ENCODE measurements around the gene RICTOR.

RICTOR gene

DNA sequence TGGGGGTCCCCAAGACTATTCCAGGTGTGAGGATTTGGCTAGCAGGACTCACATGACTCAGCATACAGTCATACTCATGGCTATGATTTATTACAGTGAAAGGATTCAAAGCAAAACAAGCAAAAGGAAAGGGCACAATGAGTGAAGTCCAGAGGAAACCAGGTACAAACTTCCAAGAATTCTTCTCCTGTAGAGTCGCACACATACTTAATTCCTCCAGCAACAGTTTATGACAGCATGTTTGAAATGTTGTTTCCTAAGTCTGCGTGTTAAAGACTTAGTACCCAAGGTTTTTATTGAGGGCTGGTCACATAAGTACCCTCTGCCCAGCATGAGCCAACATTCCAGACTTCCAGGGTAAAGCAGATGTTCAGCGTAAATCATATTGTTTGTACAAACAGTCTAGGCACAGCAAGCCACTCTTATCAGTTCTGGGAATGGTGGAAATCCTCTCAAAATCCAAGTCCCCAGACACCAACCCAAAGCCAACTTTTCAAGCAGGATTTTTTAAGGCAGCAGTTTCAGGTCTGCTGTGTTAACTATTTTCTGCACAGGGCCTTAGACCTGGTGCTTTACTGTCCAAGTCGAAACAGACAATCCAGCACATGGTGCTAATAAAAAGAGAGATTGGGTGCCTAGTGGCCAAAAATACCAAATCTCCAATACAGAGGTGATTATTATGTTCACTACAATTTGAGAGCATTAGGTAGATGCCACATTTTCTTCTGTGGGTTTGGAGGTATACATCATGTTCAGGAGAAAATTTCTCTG is 18.6 kb upstream of the RICTOR start:
- DNase-seq (ENCODE audit: low read depth in 2 of 2), result no peak

DNA sequence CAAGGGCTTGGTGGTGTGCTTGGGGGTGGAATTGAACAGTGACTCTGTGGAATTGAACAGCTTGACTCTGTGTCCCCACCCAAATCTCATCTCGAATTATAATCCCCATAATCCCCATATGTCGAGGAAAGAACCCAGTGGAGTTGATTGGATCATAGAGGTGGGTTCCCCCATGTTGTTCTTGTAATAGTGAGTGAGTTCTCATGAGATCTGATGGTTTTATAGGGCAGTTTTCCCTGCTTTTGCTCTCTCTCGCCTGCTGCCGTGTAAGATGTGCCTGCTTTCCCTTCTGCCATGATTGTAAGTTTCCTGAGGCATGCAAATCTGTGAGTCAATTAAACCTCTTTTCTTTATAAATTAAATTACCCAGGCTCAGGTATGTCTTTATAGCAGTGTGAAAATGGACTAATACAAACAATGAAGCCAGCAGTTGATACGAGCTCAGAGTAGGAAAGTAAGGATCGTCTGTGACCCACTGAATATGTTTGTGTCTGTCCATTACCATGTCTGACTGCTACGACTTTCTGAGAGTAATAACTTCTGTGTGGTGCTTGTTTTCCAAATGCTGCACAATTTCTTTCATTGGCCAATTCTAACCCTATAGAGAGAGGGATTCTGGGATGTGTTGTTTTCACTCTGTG is 17.9 kb upstream of the RICTOR start:
- DNase-seq (ENCODE audit: low read depth in 2 of 2), result no peak

DNA sequence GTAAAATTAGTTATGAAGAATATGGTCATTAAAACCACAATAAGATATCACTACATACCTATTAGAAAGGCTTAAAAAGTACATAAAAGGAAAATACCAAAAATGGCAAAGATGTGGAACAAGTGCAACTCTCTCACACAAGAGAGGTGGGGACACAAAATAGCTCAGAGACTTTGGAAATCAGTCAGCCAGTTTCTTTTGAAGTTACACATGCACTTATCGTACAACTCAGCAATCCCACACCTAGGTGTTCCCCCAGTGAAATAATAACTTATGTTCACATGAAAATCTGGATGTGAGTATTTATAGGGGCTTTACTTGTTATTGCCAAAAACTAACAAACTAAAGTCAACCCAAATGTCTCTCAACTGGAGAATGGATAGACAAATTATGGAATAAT is 9.8 kb upstream of the RICTOR start:
- DNase-seq (ENCODE audit: low read depth in 2 of 2), result no peak

DNA sequence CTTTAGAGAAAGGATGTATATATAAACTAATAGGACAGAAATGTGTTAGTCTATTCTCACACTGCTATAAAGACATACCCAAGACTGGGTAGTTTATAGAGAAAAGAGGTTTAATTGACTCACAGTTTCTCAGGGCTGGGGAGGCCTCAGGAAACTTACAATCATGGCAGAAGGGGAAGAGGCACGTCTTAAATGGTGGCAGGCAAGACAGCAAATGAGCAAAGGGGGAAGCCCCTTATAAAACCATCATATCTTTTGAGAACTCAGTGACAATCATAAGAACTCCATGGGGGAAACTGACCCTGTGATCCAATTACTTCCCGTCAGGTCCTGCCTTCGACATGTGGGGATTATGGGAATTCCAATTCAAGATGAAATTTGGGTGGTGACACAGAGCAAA is 8.8 kb upstream of the RICTOR start:
- DNase-seq (ENCODE audit: low read depth in 2 of 2), result no peak

GRCh38 chr5:39080597-39081204 is 6.5 kb upstream of the RICTOR start:
- DNase-seq (ENCODE audit: low read depth in 2 of 2), result no peak

GRCh38 chr5:39080168-39080567 is 6.0 kb upstream of the RICTOR start:
- DNase-seq (ENCODE audit: low read depth in 2 of 2), result no peak

- no peak for DNase-seq (ENCODE audit: low read depth in 2 of 2)
Observed at GRCh38 chr5:39079147-39079546, 4.9 kb upstream of the RICTOR start.

DNA sequence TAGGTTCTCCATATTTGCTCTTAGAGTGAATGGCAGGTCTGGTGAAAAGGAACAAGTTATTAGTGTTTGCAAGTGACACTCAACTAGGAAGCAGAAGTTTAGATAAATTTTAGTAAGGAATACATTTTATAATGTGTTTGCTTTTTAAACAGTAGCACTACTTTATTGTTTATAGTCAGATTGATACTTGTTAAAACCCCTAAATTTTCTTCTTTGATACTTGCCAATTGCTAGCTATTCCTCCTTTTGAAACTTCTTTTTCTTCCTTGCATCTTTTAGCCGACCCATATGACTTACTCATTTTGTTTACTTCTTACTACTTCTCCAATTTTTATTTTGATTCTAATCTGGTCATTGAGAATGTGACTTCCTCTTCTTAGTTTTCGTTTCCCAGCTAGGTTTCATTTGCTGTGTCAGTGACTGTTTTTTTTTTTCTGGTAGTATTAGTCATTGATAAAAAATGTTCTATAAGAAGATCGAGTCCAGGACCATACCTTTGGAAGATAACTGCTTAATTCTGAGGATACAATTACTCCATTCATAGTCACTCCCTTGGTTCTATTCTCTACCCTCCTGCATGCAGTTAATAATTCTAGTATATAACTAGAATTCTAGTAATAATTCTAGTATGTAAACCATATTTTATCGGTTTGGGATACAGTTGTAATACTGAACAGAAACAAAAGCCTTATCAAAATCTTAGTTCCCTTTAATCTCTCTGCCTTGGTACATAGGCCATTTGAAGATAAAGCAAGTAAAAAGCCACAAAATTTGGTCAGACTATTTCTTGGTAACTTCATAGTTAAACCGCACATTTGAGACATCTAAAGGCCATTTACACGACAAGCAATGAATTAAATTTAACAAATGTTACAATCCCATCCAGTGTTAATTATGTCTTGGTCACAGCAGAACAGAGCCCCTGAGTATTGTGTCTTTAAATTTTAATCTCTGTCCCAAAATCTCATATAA is 2.8 kb upstream of the RICTOR start:
- no peak for DNase-seq (ENCODE audit: low read depth in 2 of 2)

GRCh38 chr5:39076101-39076756 is 2.0 kb upstream of the RICTOR start:
- no peak for DNase-seq (ENCODE audit: low read depth in 2 of 2)

DNA sequence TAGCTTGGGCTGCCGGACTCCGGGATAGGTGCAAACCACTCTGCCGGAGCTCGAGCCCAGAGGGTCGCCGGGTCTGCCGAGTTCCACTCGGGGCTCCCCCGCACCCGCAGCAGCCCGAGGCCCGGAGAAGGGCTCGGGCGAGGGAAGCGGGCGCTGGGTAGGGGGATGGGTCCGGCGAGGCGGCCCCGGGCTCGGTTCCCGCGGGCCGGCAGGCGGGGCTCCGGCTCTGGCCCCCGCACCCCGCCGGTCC is 507 bp downstream of the RICTOR start:
- DNase-seq (ENCODE audit: low read depth in 2 of 2), result no peak

GRCh38 chr5:39072925-39073766 is 1.1 kb downstream of the RICTOR start:
- no peak for DNase-seq (ENCODE audit: low read depth in 2 of 2)

- DNase-seq (ENCODE audit: low read depth in 2 of 2), result no peak
Observed at GRCh38 chr5:39068099-39068498, 6.1 kb downstream of the RICTOR start.

DNA sequence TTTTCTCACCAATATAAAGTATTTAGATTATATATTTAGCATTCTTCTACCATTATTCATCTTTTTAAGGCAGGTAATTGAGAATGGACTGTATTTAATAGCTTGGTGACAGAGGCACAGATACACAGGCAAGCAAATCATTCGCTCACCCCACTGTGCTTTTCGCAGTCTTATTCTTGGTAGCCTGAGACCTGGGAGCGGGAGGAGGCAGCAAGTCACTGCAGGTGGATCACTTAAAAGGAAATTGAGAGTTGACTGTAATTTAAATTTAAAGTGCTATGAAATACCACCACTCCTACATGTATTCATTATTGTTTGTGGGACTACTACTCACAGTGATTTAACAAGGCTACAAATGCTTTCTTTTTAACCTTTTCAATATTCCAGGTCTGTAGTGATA is 9.7 kb downstream of the RICTOR start:
- no peak for DNase-seq (ENCODE audit: low read depth in 2 of 2)

DNA sequence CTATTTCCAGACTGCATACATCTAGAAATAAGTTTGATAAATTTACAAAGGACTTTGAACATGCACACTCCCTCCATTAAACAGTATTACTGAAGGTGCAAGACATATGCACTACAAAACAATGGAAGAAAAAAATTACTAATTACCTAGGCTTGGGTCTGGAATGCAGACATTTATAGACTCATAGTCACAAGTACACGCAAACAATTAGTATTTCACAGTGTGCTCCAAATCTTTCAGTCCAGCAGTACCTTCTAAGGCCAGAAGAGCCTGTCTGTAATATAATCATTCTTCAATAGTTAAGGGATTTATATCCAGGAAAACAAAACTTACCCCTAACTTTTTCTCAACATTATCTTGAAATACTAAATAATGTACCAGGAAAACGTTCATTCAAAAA is 11.2 kb downstream of the RICTOR start:
- no peak for DNase-seq (ENCODE audit: low read depth in 2 of 2)

DNA sequence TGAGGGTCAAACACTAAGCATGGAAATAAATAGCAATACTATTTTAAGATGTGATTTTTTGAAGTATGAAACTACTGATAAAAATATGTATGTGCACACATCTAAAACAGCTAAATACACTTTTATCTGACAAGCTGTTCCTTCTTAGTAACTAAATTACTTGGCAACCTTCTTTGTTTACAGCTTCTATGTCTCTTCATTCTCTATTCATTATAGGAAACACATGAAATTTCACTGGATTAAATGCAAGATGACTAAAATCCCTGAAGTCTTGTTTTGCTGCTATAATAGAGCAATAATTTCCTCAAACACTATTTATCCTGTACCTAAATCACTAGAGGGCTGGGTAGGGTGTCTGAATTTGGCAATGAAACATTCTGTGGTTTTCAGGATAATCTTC is 11.7 kb downstream of the RICTOR start:
- no peak for DNase-seq (ENCODE audit: low read depth in 2 of 2)

- no peak for DNase-seq (ENCODE audit: low read depth in 2 of 2)
Observed at GRCh38 chr5:39062104-39062503, 12.1 kb downstream of the RICTOR start.

DNA sequence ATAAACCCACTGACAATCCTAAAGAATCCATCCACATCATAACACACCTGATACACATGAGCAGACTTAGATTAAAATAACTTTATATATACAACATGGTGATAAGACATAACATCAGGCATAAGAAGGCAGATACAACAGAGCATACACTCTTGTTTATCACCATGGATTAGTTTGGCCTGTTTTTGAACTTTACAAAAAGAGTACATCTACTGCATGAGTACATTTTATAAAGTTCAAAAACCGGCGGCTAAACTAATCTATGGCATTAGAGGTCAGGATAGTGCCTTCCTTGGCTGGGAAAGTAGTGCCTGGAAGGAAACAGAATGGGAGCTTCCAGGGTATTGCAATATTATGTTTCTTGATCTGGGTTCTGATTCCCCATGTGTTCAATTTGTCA is 15.1 kb downstream of the RICTOR start:
- no peak for DNase-seq (ENCODE audit: low read depth in 2 of 2)

- no peak for DNase-seq (ENCODE audit: low read depth in 2 of 2)
Observed at GRCh38 chr5:39058178-39058921, 15.8 kb downstream of the RICTOR start.

GRCh38 chr5:39057734-39058133 is 16.5 kb downstream of the RICTOR start:
- DNase-seq (ENCODE audit: low read depth in 2 of 2), result no peak

GRCh38 chr5:39055768-39056398 is 18.3 kb downstream of the RICTOR start:
- no peak for DNase-seq (ENCODE audit: low read depth in 2 of 2)

Measured in fibroblast of skin of left quadriceps (primary cell).